Sigmoid colon (tissue), 7 donors: Measurements from ENCODE around the gene EP300. TPM values are rescaled to one million over a fixed set of nuclear protein-coding genes. Genes with fewer than 3 reads are reported as not detected.

Source experiments
- DNase-seq: peaks from one replicate; pipeline ENCODE4 v3.0.0-alpha.2; 2019
- H3K27ac ChIP-seq, 4 donors: fragments of 200-600 bp; sonication (generic); one replicate each; pipeline ENCODE4 v1.5.1; 2016 to 2019; ENCODE audit warnings: mild to moderate bottlenecking in 1 of 4
- H3K27me3 ChIP-seq, 3 donors: fragments of 200-600 bp; sonication (generic); one replicate each; pipeline ENCODE4 v1.5.1; 2019; ENCODE audit warnings: mild to moderate bottlenecking in 1 of 3
- H3K36me3 ChIP-seq, 4 donors: fragments of 200-600 bp; sonication (generic); one replicate each; pipeline ENCODE4 v1.5.1; 2016 to 2019
- H3K4me1 ChIP-seq, 4 donors: fragments of 200-600 bp; sonication (generic); one replicate each; pipeline ENCODE4 v1.5.1; 2017 to 2019
- H3K4me3 ChIP-seq, 4 donors: fragments of 200-600 bp; sonication (generic); one replicate each; pipeline ENCODE4 v1.5.1; 2017 to 2019; ENCODE audit warnings: mild to moderate bottlenecking in 2 of 4, moderate library complexity in 1 of 4
- H3K9me3 ChIP-seq, 4 donors: fragments of 200-600 bp in 3 of 4; sonication (generic) in 3 of 4; one replicate each; pipeline versions ENCODE4 v1.5.1 to v1.6.1; 2013 to 2019
- EP300 ChIP-seq, 4 donors: sonication (generic); formaldehyde crosslinking; IDR thresholded peaks; one replicate each; pipeline ENCODE4 v1.6.1; 2017; ENCODE audit warnings: antibody characterized with exemption in 4 of 4
- POLR2A ChIP-seq, 2 donors: fragments of 450-650 bp; IDR thresholded peaks; one replicate each; pipeline ENCODE4 v1.6.1; 2016; ENCODE audit warnings: antibody characterized with exemption in 2 of 2, mild to moderate bottlenecking in 2 of 2, moderate library complexity in 2 of 2
- POLR2AphosphoS5 ChIP-seq, 4 donors: sonication (generic); formaldehyde crosslinking; IDR thresholded peaks; one replicate each; pipeline ENCODE4 v1.6.1; 2017; ENCODE audit warnings: antibody characterized with exemption in 4 of 4
- WGBS, 2 donors: extraction: QIAGEN DNeasy Blood & Tissue Kit; methylation state at CpG; one replicate each; pipeline ENCODE4 v1.1.7; 2013; 5-methylcytosine and 5-hydroxymethylcytosine counted together
- intact Hi-C: fragments of 100-400 bp; cut with DNase I; formaldehyde crosslinking; loops from one replicate; pipeline ENCODE4 v1.15.1; 2023
- polyA plus RNA-seq, 3 donors: library from polyadenylated mRNA; stranded (reverse); fragments of 200-250 nt; gene quantifications; one replicate each; pipeline ENCODE4 v1.2.3, GENCODE V29; 2013
- total RNA-seq, 4 donors: library from RNA; depleted of rRNA; stranded (reverse); fragments of >200 nt; gene quantifications; one replicate each; pipeline ENCODE4 v1.1.0, GENCODE V29; 2016
- TF ChIP-seq, protein P1 (sequence below), 4 experiments: fragments of 450-650 bp in 3 of 4; fragments of 200-600 bp in 1 of 4; IDR thresholded peaks; one replicate each; pipeline ENCODE4 v1.5.1; 2016 to 2019; ENCODE audit warnings: antibody characterized with exemption in 4 of 4, mild to moderate bottlenecking in 3 of 4, moderate library complexity in 2 of 4
- donor health status: healthy with polysubstance abuse.
- donor health status: Bipolar disorder and iron deficiency.
- donor health status: healthy.

The EP300 gene
- total and polyA plus RNA-seq, 7 donors, result 6.0 to 109 (median 59.6) TPM

DNA sequence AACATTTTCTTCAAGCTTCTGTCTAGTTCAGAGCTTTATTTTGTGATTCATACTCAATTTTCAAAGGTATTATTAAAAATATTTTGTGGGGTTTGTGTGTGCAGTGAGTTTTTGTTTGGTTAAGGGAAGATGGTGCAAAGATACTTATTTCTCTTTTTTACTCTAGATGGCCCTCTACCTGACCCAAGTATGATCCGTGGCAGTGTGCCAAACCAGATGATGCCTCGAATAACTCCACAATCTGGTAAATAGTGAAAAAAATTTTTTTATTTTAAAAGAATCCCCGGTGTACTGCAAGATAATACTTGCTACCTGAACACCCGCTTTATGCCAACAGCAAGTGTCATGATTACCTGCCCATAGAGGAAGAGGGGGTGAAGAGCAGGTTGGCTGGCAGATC is 54.2 kb downstream of the EP300 start:
- Histone ChIP-seq H3K9me3 (no peaks in the 10 kb centered on the region), H3K4me1 (no peaks in the 10 kb centered on the region), H3K27ac (no peak overlapping the region), H3K36me3 (peaks cover 77 to 100% (median 88%) of the 10 kb centered on the region in 4 donors), H3K4me3 (no peak overlapping the region), H3K27me3 (no peaks in the 10 kb centered on the region)
- intact Hi-C loops, result no loop called here
- DNase-seq, result no peak
- 69 to 78% methylated on average over 4 of the region's 4 CpGs for WGBS, 2 donors
- TF ChIP-seq EP300 (IDR thresholded peaks at IDR 0.05) (no peak), POLR2A (IDR thresholded peaks at IDR 0.05) (no peak), POLR2AphosphoS5 (IDR thresholded peaks at IDR 0.05) (no peak)
- TF ChIP-seq, protein P1, sequence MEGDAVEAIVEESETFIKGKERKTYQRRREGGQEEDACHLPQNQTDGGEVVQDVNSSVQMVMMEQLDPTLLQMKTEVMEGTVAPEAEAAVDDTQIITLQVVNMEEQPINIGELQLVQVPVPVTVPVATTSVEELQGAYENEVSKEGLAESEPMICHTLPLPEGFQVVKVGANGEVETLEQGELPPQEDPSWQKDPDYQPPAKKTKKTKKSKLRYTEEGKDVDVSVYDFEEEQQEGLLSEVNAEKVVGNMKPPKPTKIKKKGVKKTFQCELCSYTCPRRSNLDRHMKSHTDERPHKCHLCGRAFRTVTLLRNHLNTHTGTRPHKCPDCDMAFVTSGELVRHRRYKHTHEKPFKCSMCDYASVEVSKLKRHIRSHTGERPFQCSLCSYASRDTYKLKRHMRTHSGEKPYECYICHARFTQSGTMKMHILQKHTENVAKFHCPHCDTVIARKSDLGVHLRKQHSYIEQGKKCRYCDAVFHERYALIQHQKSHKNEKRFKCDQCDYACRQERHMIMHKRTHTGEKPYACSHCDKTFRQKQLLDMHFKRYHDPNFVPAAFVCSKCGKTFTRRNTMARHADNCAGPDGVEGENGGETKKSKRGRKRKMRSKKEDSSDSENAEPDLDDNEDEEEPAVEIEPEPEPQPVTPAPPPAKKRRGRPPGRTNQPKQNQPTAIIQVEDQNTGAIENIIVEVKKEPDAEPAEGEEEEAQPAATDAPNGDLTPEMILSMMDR (IDR thresholded peaks at IDR 0.05), result no peak

DNA sequence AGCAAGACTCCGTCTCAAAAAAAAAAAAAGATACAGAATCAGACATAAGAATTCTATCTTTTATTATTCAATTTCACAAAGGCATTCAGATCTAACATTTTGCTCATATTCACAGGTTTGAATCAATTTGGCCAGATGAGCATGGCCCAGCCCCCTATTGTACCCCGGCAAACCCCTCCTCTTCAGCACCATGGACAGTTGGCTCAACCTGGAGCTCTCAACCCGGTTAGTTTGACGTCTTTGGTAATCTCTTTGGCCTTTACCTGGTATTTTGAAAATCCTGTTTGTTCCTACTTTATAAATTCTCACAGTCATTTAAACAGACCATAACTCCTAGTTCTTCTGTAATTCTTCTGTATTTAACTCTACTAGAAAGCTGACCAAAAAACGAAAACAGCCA is 55.3 kb downstream of the EP300 start:
- Histone ChIP-seq H3K9me3 (no peaks in the 10 kb centered on the region), H3K4me1 (no peaks in the 10 kb centered on the region), H3K4me3 (no peak overlapping the region), H3K27ac (no peak overlapping the region), H3K27me3 (no peaks in the 10 kb centered on the region), H3K36me3 (peaks cover 71 to 100% (median 88%) of the 10 kb centered on the region in 4 donors)
- intact Hi-C loops, result no loop called here
- TF ChIP-seq POLR2AphosphoS5 (IDR thresholded peaks at IDR 0.05) (no peak), EP300 (IDR thresholded peaks at IDR 0.05) (no peak), POLR2A (IDR thresholded peaks at IDR 0.05) (no peak)
- TF ChIP-seq, protein P1 (IDR thresholded peaks at IDR 0.05), result no peak
- DNase-seq, result no peak
- 90 to 94% methylated on average over 5 of the region's 5 CpGs for WGBS, 2 donors

DNA sequence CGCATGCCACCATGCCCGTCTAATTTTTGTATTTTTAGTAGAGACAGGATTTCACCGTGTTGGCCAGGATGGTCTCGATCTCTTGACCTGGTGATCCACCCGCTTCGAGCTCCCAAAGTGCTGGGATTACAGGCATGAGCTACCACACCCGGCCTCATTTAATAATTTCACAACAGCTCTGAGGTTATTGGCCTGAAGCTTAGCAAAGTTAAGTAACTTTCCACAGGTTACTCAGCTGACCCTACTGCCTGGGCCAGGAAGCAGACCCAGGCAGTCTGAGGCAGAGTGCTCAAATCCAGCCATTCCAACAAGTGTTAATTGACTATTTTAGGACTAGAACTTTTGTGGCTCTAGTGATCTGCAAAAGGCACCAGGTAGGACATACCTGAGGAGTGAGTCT is 60.5 kb downstream of the EP300 start:
- H3K36me3 ChIP-seq, result peaks cover 70 to 100% (median 89%) of the 10 kb centered on the region in 4 donors
- WGBS, 2 donors, result 92 to 95% methylated on average over 7 of the region's 7 CpGs
- TF ChIP-seq POLR2A (IDR thresholded peaks at IDR 0.05), result no peak
- TF ChIP-seq, protein P1 (IDR thresholded peaks at IDR 0.05), result no peak
- no peak for TF ChIP-seq POLR2AphosphoS5 (IDR thresholded peaks at IDR 0.05)
- TF ChIP-seq EP300 (IDR thresholded peaks at IDR 0.05), result no peak

DNA sequence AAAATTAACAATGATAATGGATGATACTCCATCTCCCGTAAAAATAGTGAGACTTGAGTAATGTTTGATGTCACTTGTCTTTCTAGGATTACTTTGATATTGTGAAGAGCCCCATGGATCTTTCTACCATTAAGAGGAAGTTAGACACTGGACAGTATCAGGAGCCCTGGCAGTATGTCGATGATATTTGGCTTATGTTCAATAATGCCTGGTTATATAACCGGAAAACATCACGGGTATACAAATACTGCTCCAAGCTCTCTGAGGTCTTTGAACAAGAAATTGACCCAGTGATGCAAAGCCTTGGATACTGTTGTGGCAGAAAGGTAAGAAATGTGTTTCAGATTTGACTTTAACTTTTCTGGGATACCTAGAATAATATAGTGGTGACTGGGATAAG is 64.7 kb downstream of the EP300 start:
- no peaks in the 10 kb centered on the region for H3K9me3 ChIP-seq
- H3K27ac ChIP-seq, result no peak overlapping the region
- intact Hi-C loops, result no loop called here
- no peaks in the 10 kb centered on the region for H3K27me3 ChIP-seq
- H3K4me1 ChIP-seq, result no peaks in the 10 kb centered on the region
- no peak for DNase-seq
- H3K36me3 ChIP-seq, result peaks cover 52 to 100% (median 87%) of the 10 kb centered on the region in 4 donors
- WGBS, 2 donors, result 78 to 85% methylated on average over 4 of the region's 4 CpGs
- H3K4me3 ChIP-seq, result no peak overlapping the region
- TF ChIP-seq POLR2AphosphoS5 (IDR thresholded peaks at IDR 0.05) (no peak), POLR2A (IDR thresholded peaks at IDR 0.05) (no peak), EP300 (IDR thresholded peaks at IDR 0.05) (no peak)
- TF ChIP-seq, protein P1 (IDR thresholded peaks at IDR 0.05), result no peak

More for the DNA sequence above, 60.5 kb downstream of the EP300 start:
- intact Hi-C loops, result loop anchor here (5.0 kb wide), 1 partner anchor 231 kb away; no protein-coding TSS in a partner anchor
- DNase-seq, result no peak
- Histone ChIP-seq H3K27ac (no peak overlapping the region), H3K9me3 (no peaks in the 10 kb centered on the region), H3K4me1 (no peaks in the 10 kb centered on the region), H3K27me3 (no peaks in the 10 kb centered on the region), H3K4me3 (no peak overlapping the region)

DNA sequence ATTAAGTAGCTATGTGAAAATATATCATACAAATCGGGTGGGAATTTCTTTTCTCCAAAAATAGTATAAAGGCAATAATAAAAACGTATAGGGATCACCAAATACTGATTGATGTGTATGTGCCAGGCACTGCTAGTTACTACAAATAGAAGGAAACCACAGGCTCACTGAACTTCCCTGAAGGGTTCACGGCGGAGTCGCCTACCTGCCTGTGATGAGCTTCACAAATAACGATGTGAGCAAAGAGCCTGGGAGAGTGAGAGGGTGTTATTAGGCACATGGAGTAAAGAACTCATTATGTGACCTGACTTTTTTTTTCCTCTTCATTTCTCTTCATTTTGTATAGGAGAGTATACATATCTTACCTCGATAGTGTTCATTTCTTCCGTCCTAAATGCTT is 76.8 kb downstream of the EP300 start:
- Histone ChIP-seq H3K27me3 (no peaks in the 10 kb centered on the region), H3K9me3 (no peaks in the 10 kb centered on the region), H3K4me1 (no peaks in the 10 kb centered on the region), H3K36me3 (peaks cover 42 to 97% (median 79%) of the 10 kb centered on the region in 4 donors), H3K27ac (no peak overlapping the region), H3K4me3 (no peak overlapping the region)
- no peak for DNase-seq
- intact Hi-C loops, result no loop called here
- WGBS, 2 donors, result 92 to 94% methylated on average over 8 of the region's 8 CpGs
- no peak for TF ChIP-seq EP300 (IDR thresholded peaks at IDR 0.05)
- TF ChIP-seq POLR2A (IDR thresholded peaks at IDR 0.05), result no peak
- no peak for TF ChIP-seq POLR2AphosphoS5 (IDR thresholded peaks at IDR 0.05)
- TF ChIP-seq, protein P1 (IDR thresholded peaks at IDR 0.05), result no peak
